Measurements from ENCODE around the gene LYRM7. TPM values are rescaled to one million over a fixed set of nuclear protein-coding genes. Genes with fewer than 3 reads are reported as not detected.

Gene LYRM7
- total RNA-seq, 2 experiments from 2014 or later: 14.4 to 25.5 TPM

DNA sequence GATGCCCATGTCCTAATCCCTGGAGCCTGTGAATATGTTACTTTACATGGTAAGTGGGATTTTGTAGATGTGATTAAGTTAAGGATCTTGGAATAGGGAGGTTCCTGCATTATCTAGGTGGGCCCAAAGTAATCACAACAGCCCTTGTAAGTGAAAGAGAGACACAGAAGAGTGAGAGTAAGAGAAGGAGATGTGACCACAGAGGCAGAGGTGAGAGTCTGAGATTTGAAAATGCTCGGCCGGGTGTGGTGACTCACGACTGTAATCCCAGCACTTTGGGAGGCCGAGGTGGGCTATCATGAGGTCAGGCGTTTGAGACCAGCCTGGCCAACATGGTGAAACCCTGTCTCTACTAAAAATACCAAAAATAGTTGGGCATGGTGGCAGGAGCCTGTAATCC is 3.1 kb upstream of the LYRM7 start:
- Histone ChIP-seq H4K20me1 (ENCODE audit: insufficient read depth, low read length) (peaks cover 7% of the 10 kb centered on the region; the same call in 1 of the 2 replicates), H3K27ac (ENCODE audit: low read depth, low read length, poor library complexity, severe bottlenecking) (no peak overlapping the region), H3K4me1 (ENCODE audit: insufficient read depth, low read length, poor library complexity, severe bottlenecking) (peaks cover 35% of the 10 kb centered on the region), H3K4me3 (ENCODE audit: low read depth, low read length, poor library complexity, severe bottlenecking) (no peak overlapping the region), H3K9me3 (ENCODE audit: low read length) (no peaks in the 10 kb centered on the region), H2AFZ (ENCODE audit: low read length) (no peak overlapping the region), H3K36me3 (ENCODE audit: insufficient read depth, low read length) (peaks cover 11% of the 10 kb centered on the region), H3K79me2 (ENCODE audit: insufficient read depth, low read depth, low read length) (peaks cover 35% of the 10 kb centered on the region), H3K9me2 (ENCODE audit: insufficient read depth, low read length) (no peaks in the 10 kb centered on the region), H3K4me2 (ENCODE audit: low read length) (no peak overlapping the region)
- TF ChIP-seq, protein P1, sequence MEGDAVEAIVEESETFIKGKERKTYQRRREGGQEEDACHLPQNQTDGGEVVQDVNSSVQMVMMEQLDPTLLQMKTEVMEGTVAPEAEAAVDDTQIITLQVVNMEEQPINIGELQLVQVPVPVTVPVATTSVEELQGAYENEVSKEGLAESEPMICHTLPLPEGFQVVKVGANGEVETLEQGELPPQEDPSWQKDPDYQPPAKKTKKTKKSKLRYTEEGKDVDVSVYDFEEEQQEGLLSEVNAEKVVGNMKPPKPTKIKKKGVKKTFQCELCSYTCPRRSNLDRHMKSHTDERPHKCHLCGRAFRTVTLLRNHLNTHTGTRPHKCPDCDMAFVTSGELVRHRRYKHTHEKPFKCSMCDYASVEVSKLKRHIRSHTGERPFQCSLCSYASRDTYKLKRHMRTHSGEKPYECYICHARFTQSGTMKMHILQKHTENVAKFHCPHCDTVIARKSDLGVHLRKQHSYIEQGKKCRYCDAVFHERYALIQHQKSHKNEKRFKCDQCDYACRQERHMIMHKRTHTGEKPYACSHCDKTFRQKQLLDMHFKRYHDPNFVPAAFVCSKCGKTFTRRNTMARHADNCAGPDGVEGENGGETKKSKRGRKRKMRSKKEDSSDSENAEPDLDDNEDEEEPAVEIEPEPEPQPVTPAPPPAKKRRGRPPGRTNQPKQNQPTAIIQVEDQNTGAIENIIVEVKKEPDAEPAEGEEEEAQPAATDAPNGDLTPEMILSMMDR (conservative IDR thresholded peaks at IDR 0.05; ENCODE audit: low read length): no peak
- TF ChIP-seq EZH2phosphoT487 (IDR thresholded peaks at IDR 0.05; ENCODE audit: borderline replicate concordance, low read depth, low read length): no peak
- intact Hi-C loops (cut with micrococcal nuclease; ENCODE audit: unreplicated experiment): loop anchor here (10.0 kb wide), 2 partner anchors 467 to 627 kb away; partner anchors contain the start of genes FNIP1 and RAPGEF6
- no TSS peak for BruUV-seq (replicated peaks)
- no peak for DNase-seq (ENCODE audit: low spot score)
- CTCF ChIA-PET (ENCODE audit: unreplicated experiment): no interaction called here
- POLR2A ChIA-PET: interaction anchor here (1.1 kb wide), 1 partner anchor 98 kb away, joined by 4 read pairs; no protein-coding TSS in a partner anchor

DNA sequence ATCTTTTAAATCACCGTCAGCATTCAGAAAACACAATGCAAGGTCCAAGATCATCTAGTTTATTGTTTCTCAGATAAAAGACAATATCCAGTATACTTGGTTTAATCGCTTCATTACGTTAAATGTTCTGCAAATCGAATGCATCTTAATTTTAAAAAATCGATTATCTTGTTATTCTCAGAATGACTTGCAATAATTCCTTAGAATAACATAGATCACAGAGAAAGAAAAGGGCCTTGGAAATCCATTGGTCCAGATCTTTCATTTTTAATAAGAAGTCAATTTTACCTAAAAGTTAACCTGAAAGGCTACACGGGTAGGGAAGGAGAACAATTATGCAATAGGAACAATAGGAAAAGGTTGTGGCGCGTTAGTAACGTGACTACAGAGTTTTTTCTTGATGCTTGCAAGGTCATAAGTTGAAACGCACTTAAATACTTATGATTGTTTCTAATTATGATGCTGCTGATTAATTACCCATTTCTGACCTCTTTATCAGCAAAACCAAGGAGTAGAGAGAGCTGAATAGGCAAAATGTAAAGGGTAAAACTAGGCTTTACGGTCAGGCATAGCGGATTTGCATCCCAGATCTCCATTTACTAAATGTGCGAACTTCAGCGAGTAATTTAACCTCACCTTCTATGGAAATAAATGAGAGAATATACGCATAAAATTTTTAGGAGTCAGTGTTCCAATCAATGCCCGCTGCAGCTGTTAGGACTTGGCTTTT is 769 bp upstream of the LYRM7 start:
- DNase-seq (ENCODE audit: low spot score): no peak
- Histone ChIP-seq H3K4me2 (ENCODE audit: low read length) (peak overlapping the region; percentile 92), H4K20me1 (ENCODE audit: insufficient read depth, low read length) (no peaks in the 10 kb centered on the region), H3K36me3 (ENCODE audit: insufficient read depth, low read length) (no peaks in the 10 kb centered on the region; the same call in 1 of the 2 replicates), H3K9me2 (ENCODE audit: insufficient read depth, low read length) (no peaks in the 10 kb centered on the region), H2AFZ (ENCODE audit: low read length) (peak overlapping the region; percentile 70; the same call in 1 of the 2 replicates), H3K79me2 (ENCODE audit: insufficient read depth, low read depth, low read length) (peaks cover 26% of the 10 kb centered on the region; the same call in 1 of the 2 replicates), H3K4me3 (ENCODE audit: low read depth, low read length, poor library complexity, severe bottlenecking) (peak overlapping the region; percentile 79), H3K4me1 (ENCODE audit: insufficient read depth, low read length, poor library complexity, severe bottlenecking) (peaks cover 31% of the 10 kb centered on the region), H3K9me3 (ENCODE audit: low read length) (no peaks in the 10 kb centered on the region), H3K27ac (ENCODE audit: low read depth, low read length, poor library complexity, severe bottlenecking) (peak overlapping the region; percentile 65)
- POLR2A ChIA-PET: interaction anchor here (0.6 to 0.8 kb wide), 3 partner anchors 9 to 96 kb away, joined by 3 to 4 read pairs (median 3); no protein-coding TSS in a partner anchor
- no peak for TF ChIP-seq EZH2phosphoT487 (IDR thresholded peaks at IDR 0.05; ENCODE audit: borderline replicate concordance, low read depth, low read length)
- TF ChIP-seq, protein P1 (conservative IDR thresholded peaks at IDR 0.05; ENCODE audit: low read length): no peak
- BruUV-seq (replicated peaks): TSS peak; percentile 99
- intact Hi-C loops (cut with micrococcal nuclease; ENCODE audit: unreplicated experiment): loop anchor here (1.0 to 10.0 kb wide), 4 partner anchors 39 to 625 kb away; partner anchors contain the start of genes FNIP1 and RAPGEF6
- CTCF ChIA-PET (ENCODE audit: unreplicated experiment): no interaction called here
